MM.1S (cell line): ENCODE results near the gene FBF1.

Experiments used
- CTCF ChIP-seq: fragments of 300-600 bp; sonication (generic); IDR thresholded peaks from 2 replicates; pipeline ENCODE4 v1.5.1; 2016; ENCODE audit warnings: antibody characterized with exemption, low read length, mixed read lengths
- EZH2 ChIP-seq: fragments of 300-600 bp; sonication (generic); optimal IDR thresholded peaks from 2 replicates; pipeline ENCODE3; 2017; ENCODE audit warnings: low read depth, mild to moderate bottlenecking, antibody characterized with exemption, low read length, mixed read lengths
- EZH2phosphoT487 ChIP-seq: fragments of 300-600 bp; sonication (generic); IDR thresholded peaks from 2 replicates; pipeline ENCODE4 v1.6.1; 2018; ENCODE audit warnings: antibody characterized with exemption, low read length

GRCh38 chr17:75941442-75941819 is 589 bp upstream of the FBF1 start:
- no peak for TF ChIP-seq CTCF
- TF ChIP-seq EZH2phosphoT487: no peak
- no peak for TF ChIP-seq EZH2
